Testis (tissue), 5 donors: ENCODE data around the gene KCNH5. TPM values are rescaled to one million over a fixed set of nuclear protein-coding genes. Genes with fewer than 3 reads are reported as not detected.
A peak's percentile ranks its signal among the peaks of the same experiment; 100 is the strongest.

Experiments used
- DNase-seq: peaks from one replicate; pipeline ENCODE4 v3.0.0-alpha.2; 2019
- H3K27ac ChIP-seq, 2 donors: fragments of 200-600 bp; sonication (generic); one replicate each; pipeline ENCODE4 v1.5.1; 2019
- H3K27me3 ChIP-seq: fragments of 200-600 bp; sonication (generic); one replicate; pipeline ENCODE4 v1.5.1; 2019
- H3K36me3 ChIP-seq: fragments of 200-600 bp; sonication (generic); one replicate; pipeline ENCODE4 v1.5.1; 2017; ENCODE audit warnings: low read depth; ENCODE audit errors: missing control alignments
- H3K4me1 ChIP-seq: fragments of 200-600 bp; sonication (generic); one replicate; pipeline ENCODE4 v1.5.1; 2019
- H3K4me3 ChIP-seq, 2 donors: fragments of 200-600 bp; sonication (generic); one replicate each; pipeline ENCODE4 v1.5.1; 2017 to 2019
- H3K9me3 ChIP-seq: fragments of 200-600 bp; sonication (generic); one replicate; pipeline ENCODE4 v1.5.1; 2017
- CTCF ChIP-seq, 3 experiments: fragments of 450-650 bp in 2 of 3; fragments of 200-600 bp in 1 of 3; sonication (generic) in 1 of 3; IDR thresholded peaks; one replicate each; pipeline ENCODE4 v1.5.1; 2016 to 2019; ENCODE audit warnings: antibody characterized with exemption in 3 of 3, mild to moderate bottlenecking in 2 of 3, moderate library complexity in 1 of 3
- POLR2A ChIP-seq: fragments of 450-650 bp; IDR thresholded peaks from one replicate; pipeline ENCODE4 v1.6.1; 2017; ENCODE audit warnings: antibody characterized with exemption, mild to moderate bottlenecking, moderate library complexity
- WGBS, 2 donors: methylation state at CpG; one replicate each; pipeline ENCODE4 v1.1.5; 2018; 5-methylcytosine and 5-hydroxymethylcytosine counted together
- intact Hi-C: fragments of 100-400 bp; cut with DNase I; formaldehyde crosslinking; loops from one replicate; pipeline ENCODE4 v1.15.1; 2023; ENCODE audit warnings: low total_unique reads
- long read RNA-seq, 2 donors: transcript quantifications; one replicate each; lab custom pipeline, GENCODE V29; 2026
- polyA plus RNA-seq: library from polyadenylated mRNA; stranded (reverse); fragments of 350-450 nt; fragmentation: Illumina TruSeq; extraction: RNeasy Lipid Tissue Mini Kit (QIAGEN cat#74804); gene quantifications from one replicate; pipeline ENCODE4 v1.2.3, GENCODE V29; 2014; ENCODE audit warnings: low read depth, low replicate concordance; ENCODE audit not compliant: insufficient read depth
- total RNA-seq, 2 donors: library from RNA; depleted of rRNA; stranded (reverse); fragments of >200 nt; gene quantifications; one replicate each; pipeline ENCODE4 v1.2.3, GENCODE V29; 2016

The KCNH5 gene, protein sequence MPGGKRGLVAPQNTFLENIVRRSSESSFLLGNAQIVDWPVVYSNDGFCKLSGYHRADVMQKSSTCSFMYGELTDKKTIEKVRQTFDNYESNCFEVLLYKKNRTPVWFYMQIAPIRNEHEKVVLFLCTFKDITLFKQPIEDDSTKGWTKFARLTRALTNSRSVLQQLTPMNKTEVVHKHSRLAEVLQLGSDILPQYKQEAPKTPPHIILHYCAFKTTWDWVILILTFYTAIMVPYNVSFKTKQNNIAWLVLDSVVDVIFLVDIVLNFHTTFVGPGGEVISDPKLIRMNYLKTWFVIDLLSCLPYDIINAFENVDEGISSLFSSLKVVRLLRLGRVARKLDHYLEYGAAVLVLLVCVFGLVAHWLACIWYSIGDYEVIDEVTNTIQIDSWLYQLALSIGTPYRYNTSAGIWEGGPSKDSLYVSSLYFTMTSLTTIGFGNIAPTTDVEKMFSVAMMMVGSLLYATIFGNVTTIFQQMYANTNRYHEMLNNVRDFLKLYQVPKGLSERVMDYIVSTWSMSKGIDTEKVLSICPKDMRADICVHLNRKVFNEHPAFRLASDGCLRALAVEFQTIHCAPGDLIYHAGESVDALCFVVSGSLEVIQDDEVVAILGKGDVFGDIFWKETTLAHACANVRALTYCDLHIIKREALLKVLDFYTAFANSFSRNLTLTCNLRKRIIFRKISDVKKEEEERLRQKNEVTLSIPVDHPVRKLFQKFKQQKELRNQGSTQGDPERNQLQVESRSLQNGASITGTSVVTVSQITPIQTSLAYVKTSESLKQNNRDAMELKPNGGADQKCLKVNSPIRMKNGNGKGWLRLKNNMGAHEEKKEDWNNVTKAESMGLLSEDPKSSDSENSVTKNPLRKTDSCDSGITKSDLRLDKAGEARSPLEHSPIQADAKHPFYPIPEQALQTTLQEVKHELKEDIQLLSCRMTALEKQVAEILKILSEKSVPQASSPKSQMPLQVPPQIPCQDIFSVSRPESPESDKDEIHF
- total RNA-seq (1 to 10 TPM in 1 of 2 donors, under 1 TPM in 1; 0.93 to 1.7 TPM), polyA plus RNA-seq (0.53 TPM)
- long read RNA-seq, donor 1 = 0 reads
- long read RNA-seq, donor 2 = 0 reads

- peaks cover 8% of the 10 kb centered on the region for H3K4me1 ChIP-seq
- intact Hi-C loops = no loop called here
- DNase-seq = peak; percentile 64
- peak within 1 kb of the TSS; percentile 33 to 37 for H3K4me3 ChIP-seq
- TF ChIP-seq POLR2A (no peak), CTCF (IDR thresholded peaks at IDR 0.05) (no peak)
- H3K9me3 ChIP-seq = no peaks in the 10 kb centered on the region
- 1% methylated on average over 9 to 27 of the region's 35 CpGs for WGBS, 2 donors
- no peaks in the 10 kb centered on the region for H3K36me3 ChIP-seq
- no peak within 1 kb of the TSS for H3K27ac ChIP-seq
- no peaks in the 10 kb centered on the region for H3K27me3 ChIP-seq
Observed at GRCh38 chr14:63045234-63045611, at the start of gene KCNH5. Gene KCNH5 (minus strand): TSS chr14:63045458. CDS start chr14:63045186, 272 bp downstream.

GRCh38 chr14:63091394-63091996, 46.2 kb upstream of the KCNH5 start:
- intact Hi-C loops = no loop called here
- 85% methylated on average over 5 of the region's 5 CpGs for WGBS, 2 donors

DNA sequence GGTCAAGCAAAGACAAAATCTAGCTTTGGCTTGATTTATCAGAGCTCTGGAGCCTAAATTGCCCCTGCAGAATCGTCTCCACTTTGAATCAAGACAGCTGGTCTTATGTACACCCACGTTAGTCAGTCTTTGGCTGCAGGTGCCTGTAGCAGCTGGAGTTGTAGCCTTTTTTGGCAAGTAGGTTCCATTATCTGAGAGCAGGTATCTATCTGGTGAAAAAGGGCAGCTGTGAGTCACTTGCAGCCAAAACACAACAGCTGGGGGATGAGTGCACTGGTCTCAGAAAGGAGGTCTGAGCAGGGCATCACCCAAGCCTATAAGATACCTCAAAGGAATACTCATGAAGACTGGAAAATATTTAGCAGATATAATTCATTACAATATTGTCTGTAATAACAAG, 43.6 kb upstream of the KCNH5 start:
- DNase-seq = no peak
- Histone ChIP-seq H3K4me3 (no peak overlapping the region), H3K4me1 (no peaks in the 10 kb centered on the region), H3K36me3 (no peaks in the 10 kb centered on the region), H3K27me3 (no peaks in the 10 kb centered on the region), H3K27ac (no peak overlapping the region), H3K9me3 (no peaks in the 10 kb centered on the region)
- intact Hi-C loops = no loop called here
- 41 to 44% methylated on average over 2 of the region's 2 CpGs for WGBS, 2 donors
- TF ChIP-seq POLR2A = no peak
- TF ChIP-seq CTCF (IDR thresholded peaks at IDR 0.05) = no peak

More at GRCh38 chr14:63091394-63091996, 46.2 kb upstream of the KCNH5 start:
- Histone ChIP-seq H3K27me3 (no peaks in the 10 kb centered on the region), H3K9me3 (no peaks in the 10 kb centered on the region), H3K4me1 (no peaks in the 10 kb centered on the region), H3K4me3 (no peak overlapping the region), H3K36me3 (no peaks in the 10 kb centered on the region), H3K27ac (no peak overlapping the region)
- DNase-seq = no peak
- TF ChIP-seq CTCF (IDR thresholded peaks at IDR 0.05) (no peak), POLR2A (no peak)

DNA sequence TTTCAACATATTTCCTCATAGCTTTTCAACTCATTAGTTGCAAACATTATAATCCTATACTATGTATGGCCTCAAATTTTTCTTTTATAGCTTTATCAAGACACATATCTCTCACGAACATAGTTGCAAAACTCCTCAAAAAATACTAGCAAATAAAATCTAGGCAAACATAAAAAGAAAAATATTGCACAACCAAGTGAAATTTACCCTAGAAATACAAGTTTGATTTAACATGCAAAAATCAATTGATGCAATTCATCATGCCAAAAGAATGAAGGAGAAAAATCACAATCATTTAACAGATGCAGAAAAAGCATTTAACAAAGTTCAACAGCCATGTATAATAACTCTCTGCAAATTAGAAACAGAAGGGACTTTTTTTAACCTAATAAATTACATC, 33.3 kb upstream of the KCNH5 start:
- TF ChIP-seq POLR2A = no peak
- TF ChIP-seq CTCF (IDR thresholded peaks at IDR 0.05) = no peak
- Histone ChIP-seq H3K27ac (no peak overlapping the region), H3K4me3 (no peak overlapping the region), H3K9me3 (no peaks in the 10 kb centered on the region), H3K36me3 (no peaks in the 10 kb centered on the region), H3K4me1 (no peaks in the 10 kb centered on the region), H3K27me3 (no peaks in the 10 kb centered on the region)
- WGBS, 2 donors = 44 to 55% methylated on average over 1 of the region's 1 CpG
- intact Hi-C loops = no loop called here
- DNase-seq = no peak
